OCI-LY3 (cell line): Measurements from ENCODE around the gene CNTF.

ENCODE experiments used
- CTCF ChIP-seq: fragments of 200-600, 300-600 bp; sonication (generic); IDR thresholded peaks from 2 replicates; pipeline ENCODE4 v1.5.1; 2014; ENCODE audit warnings: antibody characterized with exemption, low read length, low read depth
- EZH2phosphoT487 ChIP-seq: fragments of 200-600 bp; shearing (Covaris generic); IDR thresholded peaks from 2 replicates; pipeline ENCODE4 v1.6.1; 2018; ENCODE audit warnings: antibody characterized with exemption, mixed run types, low read depth

- TF ChIP-seq CTCF (no peak), EZH2phosphoT487 (no peak)
Observed at GRCh38 chr11:58650496-58650895, 28.0 kb downstream of the CNTF start.
